Duodenal mucosa (tissue), 2 donors: ENCODE results near the gene UBE2Q2.

Source experiments
- H3K27ac ChIP-seq: one replicate; pipeline ENCODE4 v1.7.0; 2013; ENCODE audit warnings: low read depth, low read length
- H3K27me3 ChIP-seq, 2 donors: one replicate each; pipeline ENCODE4 v1.7.0; 2013; ENCODE audit warnings: low read length in 2 of 2, control low read depth in 1 of 2; ENCODE audit not compliant: insufficient read depth in 2 of 2, control insufficient read depth in 1 of 2
- H3K36me3 ChIP-seq, 2 donors: one replicate each; pipeline ENCODE4 v1.7.0; 2013; ENCODE audit warnings: low read length in 2 of 2, control low read depth in 1 of 2; ENCODE audit not compliant: insufficient read depth in 2 of 2, control insufficient read depth in 1 of 2
- H3K4me1 ChIP-seq, 2 donors: one replicate each; pipeline ENCODE4 v1.7.0; 2013; ENCODE audit warnings: low read length in 2 of 2, control low read depth in 1 of 2; ENCODE audit not compliant: insufficient read depth in 2 of 2, control insufficient read depth in 1 of 2
- H3K4me3 ChIP-seq, 2 donors: one replicate each; pipeline ENCODE4 v1.7.0; 2013; ENCODE audit warnings: low read length in 2 of 2, low read depth in 1 of 2
- H3K9ac ChIP-seq, 2 donors: one replicate each; pipeline ENCODE4 v1.7.0; 2013; ENCODE audit warnings: low read length in 2 of 2, low read depth in 1 of 2
- H3K9me3 ChIP-seq, 2 donors: one replicate each; pipeline ENCODE4 v1.7.0; 2013; ENCODE audit warnings: low read length in 2 of 2, control low read depth in 1 of 2; ENCODE audit not compliant: control insufficient read depth in 1 of 2

Gene UBE2Q2

GRCh38 chr15:75942464-75942863, 99.2 kb downstream of the UBE2Q2 start:
- H3K9ac ChIP-seq, result no peak overlapping the region
- no peaks in the 10 kb centered on the region for H3K36me3 ChIP-seq
- no peaks in the 10 kb centered on the region for H3K4me1 ChIP-seq
- H3K9me3 ChIP-seq, result no peaks in the 10 kb centered on the region
- no peaks in the 10 kb centered on the region for H3K27me3 ChIP-seq
- no peak overlapping the region for H3K27ac ChIP-seq
- H3K4me3 ChIP-seq, result no peak overlapping the region

GRCh38 chr15:75943246-75943645, 100.0 kb downstream of the UBE2Q2 start:
- H3K9me3 ChIP-seq, result no peaks in the 10 kb centered on the region
- H3K4me1 ChIP-seq, result no peaks in the 10 kb centered on the region
- no peak overlapping the region for H3K4me3 ChIP-seq
- H3K36me3 ChIP-seq, result no peaks in the 10 kb centered on the region
- H3K27ac ChIP-seq, result no peak overlapping the region
- H3K27me3 ChIP-seq, result no peaks in the 10 kb centered on the region
- no peak overlapping the region for H3K9ac ChIP-seq

GRCh38 chr15:75943713-75944215, 100.5 kb downstream of the UBE2Q2 start:
- H3K36me3 ChIP-seq, result no peaks in the 10 kb centered on the region
- H3K4me1 ChIP-seq, result no peaks in the 10 kb centered on the region
- H3K9ac ChIP-seq, result no peak overlapping the region
- H3K27ac ChIP-seq, result no peak overlapping the region
- H3K27me3 ChIP-seq, result no peaks in the 10 kb centered on the region
- no peaks in the 10 kb centered on the region for H3K9me3 ChIP-seq
- no peak overlapping the region for H3K4me3 ChIP-seq

- H3K4me1 ChIP-seq, result no peaks in the 10 kb centered on the region
- no peaks in the 10 kb centered on the region for H3K9me3 ChIP-seq
- H3K36me3 ChIP-seq, result no peaks in the 10 kb centered on the region
- no peak overlapping the region for H3K27ac ChIP-seq
- no peak overlapping the region for H3K9ac ChIP-seq
- no peak overlapping the region for H3K4me3 ChIP-seq
- no peaks in the 10 kb centered on the region for H3K27me3 ChIP-seq
Measured at GRCh38 chr15:75945953-75946352, 102.7 kb downstream of the UBE2Q2 start.

GRCh38 chr15:75947092-75947491, 103.8 kb downstream of the UBE2Q2 start:
- Histone ChIP-seq H3K27ac (no peak overlapping the region), H3K9ac (no peak overlapping the region)

GRCh38 chr15:75948761-75949296, 105.6 kb downstream of the UBE2Q2 start:
- Histone ChIP-seq H3K27me3 (peaks cover 0 to 4% of the 10 kb centered on the region in 2 donors), H3K9ac (no peak overlapping the region), H3K4me3 (no peak overlapping the region), H3K27ac (no peak overlapping the region), H3K4me1 (no peaks in the 10 kb centered on the region), H3K9me3 (no peaks in the 10 kb centered on the region), H3K36me3 (no peaks in the 10 kb centered on the region)

More at GRCh38 chr15:75947092-75947491, 103.8 kb downstream of the UBE2Q2 start:
- no peaks in the 10 kb centered on the region for H3K36me3 ChIP-seq
- no peak overlapping the region for H3K4me3 ChIP-seq
- peaks cover 0 to 4% of the 10 kb centered on the region in 2 donors for H3K27me3 ChIP-seq
- H3K9me3 ChIP-seq, result no peaks in the 10 kb centered on the region
- H3K4me1 ChIP-seq, result no peaks in the 10 kb centered on the region
